Panc1 (cell line): ENCODE results near the gene LNPK. TPM values are rescaled to one million over a fixed set of nuclear protein-coding genes. Genes with fewer than 3 reads are reported as not detected.

Source experiments
- ATAC-seq: fragments of 200-7000 bp; cut with Tn5 transposase; 2 replicates; pipeline ENCODE4 v1.9.1; 2020; ENCODE audit warnings: mild to moderate bottlenecking, moderate library complexity
- BruUV-seq: library from RNA; stranded (reverse); fragments of 400-500 nt; replicated peaks from 2 replicates; lab custom pipeline; 2021; lab: Mats Ljungman, UMichigan
- CTCF ChIA-PET: fragments of 300-600 bp; sonication (Branson Sonifier 250); formaldehyde crosslinking; loops from one replicate; lab custom pipeline; 2022; ENCODE audit warnings: antibody characterized with exemption; lab: Charles Lee
- POLR2A ChIA-PET: fragments of 300-600 bp; sonication (Branson Sonifier 250); formaldehyde crosslinking; loops from one replicate; lab custom pipeline; 2022; ENCODE audit warnings: antibody characterized with exemption; lab: Charles Lee
- DNase-seq: peaks from one replicate; pipeline ENCODE4 v3.0.0-alpha.2; 2010; ENCODE audit warnings: low read depth, low spot score
- H3K27ac ChIP-seq: 2 replicates; pipeline ENCODE4 v1.5.1; 2011; ENCODE audit warnings: mild to moderate bottlenecking, low read length, inconsistent platforms
- H3K27me3 ChIP-seq: fragments of 200-500 bp; sonication (Bioruptor generic); 2 replicates; pipeline ENCODE4 v1.6.0; 2014; ENCODE audit warnings: low read length, inconsistent platforms; ENCODE audit not compliant: control insufficient read depth, insufficient read depth
- H3K36me3 ChIP-seq: fragments of 200-500 bp; sonication (Bioruptor generic); 2 replicates; pipeline ENCODE4 v1.5.1; 2014; ENCODE audit warnings: inconsistent platforms, mild to moderate bottlenecking, low read length, moderate library complexity; ENCODE audit not compliant: control insufficient read depth, insufficient read depth
- H3K4me1 ChIP-seq: 2 replicates; pipeline ENCODE4 v1.5.1; 2011; ENCODE audit warnings: inconsistent platforms, mild to moderate bottlenecking, low read length, moderate library complexity; ENCODE audit not compliant: control insufficient read depth, insufficient read depth
- H3K4me3 ChIP-seq, 2 experiments: 2 replicates each; pipeline ENCODE4 v1.5.1; 2011 to 2012; ENCODE audit warnings: low read depth in 2 of 2, low read length in 2 of 2, mild to moderate bottlenecking in 2 of 2, inconsistent platforms in 1 of 2, moderate library complexity in 1 of 2
- H3K9me3 ChIP-seq: fragments of 200-500 bp; sonication (Bioruptor generic); 2 replicates; pipeline ENCODE4 v1.5.1; 2014; ENCODE audit warnings: low read depth, mild to moderate bottlenecking, inconsistent platforms, low read length, moderate library complexity; ENCODE audit not compliant: control insufficient read depth, insufficient read depth
- CTCF ChIP-seq: fragments of 450-650 bp; IDR thresholded peaks from 2 replicates; pipeline ENCODE4 v1.5.1; 2017; ENCODE audit warnings: mild to moderate bottlenecking
- POLR2AphosphoS5 ChIP-seq: IDR thresholded peaks from 2 replicates; pipeline ENCODE4 v1.6.1; 2012; ENCODE audit warnings: mild to moderate bottlenecking, low read depth, low read length, moderate library complexity
- REST ChIP-seq, 2 experiments: IDR thresholded peaks; 2 replicates each; pipeline ENCODE4 v1.6.1; 2011 to 2012; ENCODE audit warnings: low read depth in 2 of 2, control low read depth in 1 of 2, low read length in 1 of 2, mild to moderate bottlenecking in 1 of 2, moderate library complexity in 1 of 2; ENCODE audit not compliant: insufficient read depth in 1 of 2
- SIN3A ChIP-seq: IDR thresholded peaks from 2 replicates; pipeline ENCODE4 v1.6.1; 2012; ENCODE audit warnings: low read depth, mild to moderate bottlenecking, low read length, moderate library complexity, borderline replicate concordance; ENCODE audit not compliant: insufficient read depth
- TCF7L2 ChIP-seq: IDR thresholded peaks from 2 replicates; pipeline ENCODE4 v1.6.1; 2011; ENCODE audit warnings: mild to moderate bottlenecking, low read depth, low read length, inconsistent platforms
- in situ Hi-C: cut with HindIII; loops from 2 replicates; pipeline ENCODE4 v1.10.0; 2016; ENCODE audit warnings: low sequenced_read_pairs, low pct_unique_long_range_greater_than_20kb
- intact Hi-C: fragments of 100-400 bp; cut with micrococcal nuclease; formaldehyde crosslinking; loops from one replicate; pipeline ENCODE4 v1.10.0; 2022; ENCODE audit not compliant: unreplicated experiment
- total RNA-seq: library from RNA; stranded (reverse); gene quantifications from one replicate; pipeline ENCODE4 v1.2.1, GENCODE V29; 2021; ENCODE audit not compliant: unreplicated experiment

LNPK gene
- total RNA-seq, 1 experiment from 2014 or later: 27.3 TPM

DNA sequence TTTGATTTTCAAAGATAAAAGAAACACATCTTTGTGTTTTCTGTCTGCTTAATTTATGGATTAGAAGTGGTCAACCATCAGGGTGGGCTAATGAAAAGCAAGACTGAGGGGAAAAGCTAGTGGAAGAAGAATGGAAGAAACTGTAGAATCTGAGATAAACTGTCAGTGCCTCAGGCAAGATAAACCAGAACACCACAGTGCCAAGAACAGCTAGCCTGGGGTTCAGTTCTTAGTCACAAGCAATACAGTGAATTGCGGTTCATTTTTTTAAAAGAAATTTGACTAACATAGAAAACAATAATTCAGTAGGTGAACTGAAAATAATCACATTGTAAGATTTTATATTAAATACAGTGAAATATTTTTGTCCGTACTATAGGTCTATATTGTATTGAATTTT, 22.0 kb upstream of the LNPK start:
- TF ChIP-seq POLR2AphosphoS5 (no peak), TCF7L2 (no peak), SIN3A (no peak), REST (IDR thresholded peaks at IDR 0.05; ENCODE audit: insufficient read depth in 1 of 2, low read depth in 2 of 2, low read length in 1 of 2) (no peak), CTCF (no peak)
- in situ Hi-C loops: no loop called here
- Histone ChIP-seq H3K9me3 (no peaks in the 10 kb centered on the region), H3K4me1 (no peaks in the 10 kb centered on the region), H3K4me3 (no peak overlapping the region), H3K27me3 (no peaks in the 10 kb centered on the region; the same call in none of the 2 replicates), H3K36me3 (no peaks in the 10 kb centered on the region), H3K27ac (no peak overlapping the region)
- CTCF ChIA-PET: no interaction called here
- no peak for DNase-seq
- POLR2A ChIA-PET: no interaction called here
- intact Hi-C loops: no loop called here
- no peak for ATAC-seq
- no TSS peak for BruUV-seq

DNA sequence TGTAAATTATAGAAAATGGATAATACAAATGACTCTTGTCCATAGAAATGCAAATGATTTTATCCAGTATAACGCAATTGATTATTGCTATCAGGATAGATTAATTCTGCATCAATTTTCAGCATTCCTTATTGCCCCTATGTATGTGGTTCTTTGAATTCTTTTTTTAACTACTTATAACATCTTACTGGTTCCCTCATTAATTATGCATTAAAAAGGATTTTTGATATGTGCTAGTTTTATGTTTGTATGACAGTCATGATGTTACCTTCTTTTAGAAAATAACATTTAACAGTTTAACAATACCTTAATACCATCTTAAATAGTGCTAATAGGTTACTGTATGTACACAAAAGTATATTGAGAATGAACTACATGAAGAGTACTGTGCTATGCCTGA, 20.0 kb upstream of the LNPK start:
- no peaks in the 10 kb centered on the region for H3K9me3 ChIP-seq
- no peak overlapping the region for H3K27ac ChIP-seq
- H3K36me3 ChIP-seq: no peaks in the 10 kb centered on the region
- in situ Hi-C loops (no loop called here), intact Hi-C loops (no loop called here)
- ATAC-seq: no peak
- CTCF ChIA-PET: no interaction called here
- no peak for TF ChIP-seq REST (IDR thresholded peaks at IDR 0.05; ENCODE audit: insufficient read depth in 1 of 2, low read depth in 2 of 2, low read length in 1 of 2)
- no peak for TF ChIP-seq SIN3A
- no peak for TF ChIP-seq CTCF
- no peak for TF ChIP-seq POLR2AphosphoS5
- no peaks in the 10 kb centered on the region for H3K4me1 ChIP-seq
- BruUV-seq: no TSS peak
- POLR2A ChIA-PET: no interaction called here
- H3K27me3 ChIP-seq: no peaks in the 10 kb centered on the region; the same call in none of the 2 replicates
- H3K4me3 ChIP-seq: no peak overlapping the region
- no peak for DNase-seq
